ENCODE results near the gene RAP1A. TPM values are rescaled to one million over a fixed set of nuclear protein-coding genes. Genes with fewer than 3 reads are reported as not detected.

RAP1A gene
- total and polyA plus RNA-seq, 2 donors (not counting 3 experiments of a cell fraction or from before 2014, with no cell fraction given), result 17.8 to 56.4 TPM

GRCh38 chr1:111745675-111746613 is 126.4 kb downstream of the RAP1A start:
- DNase-seq (ENCODE audit: low read depth, low spot score) (no peak), FAIRE-seq (no peak)
- no peak for TF ChIP-seq MAX (IDR thresholded peaks at IDR 0.05; ENCODE audit: insufficient read depth, insufficient read length)
- no peak for TF ChIP-seq POLR2A (IDR thresholded peaks at IDR 0.05; ENCODE audit: low read depth, low read length)
- no peak for TF ChIP-seq EZH2 (IDR thresholded peaks at IDR 0.05; ENCODE audit: borderline replicate concordance, low read depth, low read length, severe bottlenecking)
- no peak for TF ChIP-seq CTCF (IDR thresholded peaks at IDR 0.05; ENCODE audit: extremely low read depth in 1 of 2, insufficient read depth in 1 of 2, low read depth in 1 of 2, low read length in 2 of 2)
- no peak for TF ChIP-seq GATA2 (IDR thresholded peaks at IDR 0.05; ENCODE audit: insufficient read depth, insufficient read length, low read depth, low read length)
- dilution Hi-C loops (cut with MboI; ENCODE audit: extremely low pct_ligation_motif_present, low sequenced_read_pairs) (no loop called here), intact Hi-C loops (cut with micrococcal nuclease) (no loop called here)
- no peak overlapping the region for H3K9ac ChIP-seq (replicated peaks; ENCODE audit: extremely low read depth, insufficient read depth, low read length)
- peaks cover 4 to 5% of the 10 kb centered on the region in 2 experiments for H3K27me3 ChIP-seq (ENCODE audit: control insufficient read depth in 2 of 2, insufficient read depth in 2 of 2, low read length in 2 of 2)
- no peaks in the 10 kb centered on the region for H3K9me1 ChIP-seq (replicated peaks; ENCODE audit: control insufficient read depth, extremely low read depth, insufficient read depth, low read length)
- H3K36me3 ChIP-seq (ENCODE audit: control insufficient read depth in 2 of 2, extremely low read depth in 1 of 2, insufficient read depth in 2 of 2, low read length in 2 of 2), result no peaks in the 10 kb centered on the region
- no peak overlapping the region for H3K4me2 ChIP-seq (ENCODE audit: insufficient read depth, low read length)
- no peak overlapping the region for H3K27ac ChIP-seq (ENCODE audit: insufficient read depth, low read depth, low read length)
- BruUV-seq (replicated peaks), result no TSS peak
- peaks cover 2% of the 10 kb centered on the region for H3K4me1 ChIP-seq (ENCODE audit: control insufficient read depth, extremely low read depth, insufficient read depth, low read length)
- H3K9me3 ChIP-seq (replicated peaks; ENCODE audit: control insufficient read depth, insufficient read depth, low read length), result no peaks in the 10 kb centered on the region
- ChIA-PET CTCF (interaction anchor here (1.0 to 11.1 kb wide), 5 partner anchors 8 to 264 kb away, joined by 3 to 487 read pairs (median 54); partner anchors contain the start of gene INKA2), POLR2A (no interaction called here)
- no peak overlapping the region for H3K4me3 ChIP-seq (replicated peaks in 1 of 3; ENCODE audit: insufficient read depth in 1 of 3, low read depth in 1 of 3, low read length in 3 of 3)
- no peaks in the 10 kb centered on the region for H3K79me2 ChIP-seq (ENCODE audit: control insufficient read depth, insufficient read depth, low read length)
- H2AFZ ChIP-seq (ENCODE audit: low read depth, low read length), result no peak overlapping the region
- H4K20me1 ChIP-seq (replicated peaks; ENCODE audit: control insufficient read depth, extremely low read depth, insufficient read depth, low read length), result no peaks in the 10 kb centered on the region
